SK-N-SH (cell line): ENCODE results near the gene DMD. TPM values are rescaled to one million over a fixed set of nuclear protein-coding genes. Genes with fewer than 3 reads are reported as not detected.

ENCODE experiments used
- CTCF ChIA-PET: fragments of 300-600, 350-600 bp; formaldehyde crosslinking; extraction: SDS; loops from one replicate; lab custom pipeline; 2021; lab: Yijun Ruan, JAX
- POLR2A ChIA-PET: fragments of 350-600 bp; sonication (Branson Sonifier 250); formaldehyde crosslinking; extraction: SDS; loops from one replicate; lab custom pipeline; 2020; ENCODE audit warnings: antibody characterized with exemption, inconsistent platforms; lab: Yijun Ruan, JAX
- DNase-seq: peaks from one replicate; pipeline ENCODE4 v3.0.0; 2012
- H2AFZ ChIP-seq: fragments of 200-600 bp; sonication (generic); 2 replicates; pipeline ENCODE4 v1.8.1; 2016; ENCODE audit warnings: antibody characterized with exemption, mild to moderate bottlenecking, low read depth
- H3F3A ChIP-seq: fragments of 200-600 bp; sonication (generic); replicated peaks from 2 replicates; pipeline ENCODE3; 2016; ENCODE audit warnings: antibody characterized with exemption, mild to moderate bottlenecking; ENCODE audit not compliant: insufficient read depth
- H3K27ac ChIP-seq, 2 experiments: fragments of 200-500 bp in 1 of 2; fragments of 200-600 bp in 1 of 2; sonication (Bioruptor generic) in 1 of 2; sonication (generic), shearing (Covaris generic) in 1 of 2; 2 replicates each; pipeline versions ENCODE4 v1.5.1 to v1.6.1; 2014 to 2016; ENCODE audit warnings: low read depth in 2 of 2, inconsistent platforms in 1 of 2, low read length in 1 of 2, mild to moderate bottlenecking in 1 of 2, mixed read lengths in 1 of 2
- H3K27me3 ChIP-seq: fragments of 200-600 bp; sonication (generic), shearing (Covaris generic); 2 replicates; pipeline ENCODE4 v1.6.1; 2016; ENCODE audit warnings: mixed run types; ENCODE audit not compliant: insufficient read depth
- H3K36me3 ChIP-seq, 2 experiments: fragments of 200-500 bp in 1 of 2; fragments of 200-600 bp in 1 of 2; sonication (Bioruptor generic) in 1 of 2; sonication (generic) in 1 of 2; replicated peaks in 1 of 2; 2 replicates each; pipeline versions ENCODE3 to v1.5.1; 2014 to 2016; ENCODE audit warnings: low read length in 1 of 2, mild to moderate bottlenecking in 1 of 2; ENCODE audit not compliant: insufficient read depth in 2 of 2, control insufficient read depth in 1 of 2
- H3K4me1 ChIP-seq, 2 experiments: fragments of 200-500 bp in 1 of 2; fragments of 200-600 bp in 1 of 2; sonication (Bioruptor generic) in 1 of 2; sonication (generic), shearing (Covaris generic) in 1 of 2; 2 replicates each; pipeline versions ENCODE4 v1.5.1 to v1.6.1; 2014 to 2016; ENCODE audit warnings: low read depth in 1 of 2, low read length in 1 of 2, mixed run types in 1 of 2; ENCODE audit not compliant: insufficient read depth in 2 of 2, control insufficient read depth in 1 of 2
- H3K4me2 ChIP-seq: fragments of 200-600 bp; sonication (generic), shearing (Covaris generic); 2 replicates; pipeline ENCODE4 v1.6.1; 2017; ENCODE audit warnings: mixed run types
- H3K4me3 ChIP-seq, 2 experiments: fragments of 200-500 bp in 1 of 2; fragments of 200-600 bp in 1 of 2; sonication (Bioruptor generic) in 1 of 2; sonication (generic), shearing (Covaris generic) in 1 of 2; 2 replicates each; pipeline versions ENCODE4 v1.5.1 to v1.8.1; 2014 to 2016; ENCODE audit warnings: low read depth in 2 of 2, inconsistent platforms in 1 of 2, low read length in 1 of 2, mild to moderate bottlenecking in 1 of 2, mixed read lengths in 1 of 2, moderate library complexity in 1 of 2
- H3K79me2 ChIP-seq: fragments of 200-600 bp; sonication (generic); 2 replicates; pipeline ENCODE4 v1.8.1; 2017; ENCODE audit warnings: mild to moderate bottlenecking; ENCODE audit not compliant: insufficient read depth
- H3K9ac ChIP-seq: fragments of 200-600 bp; sonication (generic); 2 replicates; pipeline ENCODE4 v1.6.1; 2017; ENCODE audit warnings: mixed run types
- H3K9me2 ChIP-seq: fragments of 200-600 bp; sonication (generic); 2 replicates; pipeline ENCODE4 v1.6.1; 2017; ENCODE audit warnings: mixed run types
- H3K9me3 ChIP-seq: fragments of 200-600 bp; sonication (generic); 2 replicates; pipeline ENCODE4 v1.6.1; 2017; ENCODE audit warnings: mixed run types, mild to moderate bottlenecking, moderate library complexity
- H4K20me1 ChIP-seq: fragments of 200-600 bp; sonication (generic); 2 replicates; pipeline ENCODE4 v1.6.1; 2017; ENCODE audit warnings: mild to moderate bottlenecking, mixed run types; ENCODE audit not compliant: insufficient read depth
- CHD2 ChIP-seq: fragments of 150-350 bp; IDR thresholded peaks from 2 replicates; pipeline ENCODE4 v1.6.1; 2018; ENCODE audit warnings: low read length; ENCODE audit not compliant: partially characterized antibody
- CTCF ChIP-seq: fragments of 200-600 bp; sonication (generic); IDR thresholded peaks from 2 replicates; pipeline ENCODE4 v1.6.1; 2017; ENCODE audit warnings: antibody characterized with exemption, mild to moderate bottlenecking, moderate library complexity
- ELF1 ChIP-seq: IDR thresholded peaks from 2 replicates; pipeline ENCODE4 v1.4.0; 2012
- FOSL2 ChIP-seq: IDR thresholded peaks from 2 replicates; pipeline ENCODE4 v1.4.0; 2012; ENCODE audit warnings: low read depth, mild to moderate bottlenecking, moderate library complexity, borderline replicate concordance
- GATA2 ChIP-seq: sonication (generic); formaldehyde crosslinking; IDR thresholded peaks from 2 replicates; pipeline ENCODE4 v1.5.0; 2020; ENCODE audit warnings: mild to moderate bottlenecking, missing genetic modification reagents
- JUND ChIP-seq: IDR thresholded peaks from 2 replicates; pipeline ENCODE4 v1.4.0; 2012
- MXI1 ChIP-seq: IDR thresholded peaks from 2 replicates; pipeline ENCODE4 v1.6.1; 2012; ENCODE audit warnings: mild to moderate bottlenecking, low read depth, low read length, improper control_type of control experiment
- NRF1 ChIP-seq: IDR thresholded peaks from 2 replicates; pipeline ENCODE4 v1.6.1; 2012; ENCODE audit warnings: low read depth, mild to moderate bottlenecking, low read length
- PBX3 ChIP-seq: IDR thresholded peaks from 2 replicates; pipeline ENCODE4; 2012
- RCOR1 ChIP-seq: fragments of 150-350 bp; IDR thresholded peaks from 2 replicates; pipeline ENCODE4 v1.6.1; 2017; ENCODE audit warnings: antibody characterized with exemption, low read length
- REST ChIP-seq: IDR thresholded peaks from 2 replicates; pipeline ENCODE4 v1.6.1; 2012; ENCODE audit warnings: mild to moderate bottlenecking, low read depth, low read length, moderate library complexity
- SIN3A ChIP-seq: IDR thresholded peaks from 2 replicates; pipeline ENCODE4 v1.6.1; 2012; ENCODE audit warnings: low read depth, mild to moderate bottlenecking, low read length, moderate library complexity, borderline replicate concordance
- TAF1 ChIP-seq: IDR thresholded peaks from 2 replicates; pipeline ENCODE4 v1.6.1; 2012; ENCODE audit warnings: low read depth, mild to moderate bottlenecking, low read length, moderate library complexity, borderline replicate concordance
- TCF12 ChIP-seq: IDR thresholded peaks from 2 replicates; pipeline ENCODE4 v1.4.0; 2012
- TEAD4 ChIP-seq: IDR thresholded peaks from 2 replicates; pipeline ENCODE4 v1.4.0; 2012; ENCODE audit warnings: mild to moderate bottlenecking, borderline replicate concordance; ENCODE audit not compliant: insufficient read depth
- USF1 ChIP-seq: IDR thresholded peaks from 2 replicates; pipeline ENCODE4 v1.4.0; 2012; ENCODE audit warnings: low read depth, borderline replicate concordance
- YY1 ChIP-seq: IDR thresholded peaks from 2 replicates; pipeline ENCODE4 v1.4.0; 2012; ENCODE audit warnings: low read depth, mild to moderate bottlenecking
- ZBTB33 ChIP-seq: IDR thresholded peaks from 2 replicates; pipeline ENCODE4 v1.4.0; 2012; ENCODE audit warnings: low read depth, borderline replicate concordance
- whole genome bisulfite sequencing: methylation state at CpG from one replicate; pipeline ENCODE4 v1.1.6; 2017; ENCODE audit warnings: low lambda C conversion rate; 5-methylcytosine and 5-hydroxymethylcytosine counted together
- polyA plus RNA-seq, 3 experiments: library from polyadenylated mRNA; depleted of rRNA; stranded (reverse); fragments of >200 nt; gene quantifications; 2 replicates each; pipeline ENCODE4 v1.2.3, GENCODE V29; 2012

The DMD gene
- polyA plus RNA-seq, 1 of the 3 experiments (the other 2 are of a cell fraction), result 3.9 TPM

- no peaks in the 10 kb centered on the region for H3F3A ChIP-seq
- no peaks in the 10 kb centered on the region for H3K4me1 ChIP-seq
- H3K4me2 ChIP-seq, result no peak overlapping the region
- CTCF ChIA-PET, result no interaction called here
- H3K9me3 ChIP-seq, result no peaks in the 10 kb centered on the region
- 18% methylated on average over 4 of the region's 4 CpGs for WGBS
- no peak overlapping the region for H3K9ac ChIP-seq
- H2AFZ ChIP-seq, result no peak overlapping the region
- no peaks in the 10 kb centered on the region for H3K9me2 ChIP-seq
- no peak overlapping the region for H3K4me3 ChIP-seq
- POLR2A ChIA-PET, result no interaction called here
- H4K20me1 ChIP-seq, result no peaks in the 10 kb centered on the region
- TF ChIP-seq TEAD4 (no peak), ELF1 (no peak), RCOR1 (no peak), ZBTB33 (no peak), CHD2 (no peak), SIN3A (no peak), PBX3 (no peak), YY1 (no peak), REST (no peak)
- no peaks in the 10 kb centered on the region for H3K27me3 ChIP-seq
- H3K36me3 ChIP-seq, result no peaks in the 10 kb centered on the region
- no peak overlapping the region for H3K27ac ChIP-seq
- no peak for DNase-seq
- H3K79me2 ChIP-seq, result no peaks in the 10 kb centered on the region
Measured at GRCh38 chrX:31838617-31839016, 1372.7 kb downstream of the DMD start.

GRCh38 chrX:31837445-31838049 is 1373.8 kb downstream of the DMD start:
- H3K4me1 ChIP-seq, result no peaks in the 10 kb centered on the region
- H3K27me3 ChIP-seq, result no peaks in the 10 kb centered on the region
- H3K27ac ChIP-seq, result no peak overlapping the region
- 19% methylated on average over 6 of the region's 6 CpGs for WGBS
- H3K36me3 ChIP-seq, result no peaks in the 10 kb centered on the region
- TF ChIP-seq RCOR1 (no peak), MXI1 (no peak), NRF1 (no peak), SIN3A (no peak), TAF1 (no peak), TEAD4 (no peak), USF1 (no peak), FOSL2 (no peak), CTCF (no peak), YY1 (no peak), GATA2 (no peak), TCF12 (no peak), JUND (no peak)
- TF ChIP-seq, all 33 proteins: peak for 0
- no peak overlapping the region for H3K4me3 ChIP-seq
- H3K4me2 ChIP-seq, result no peak overlapping the region
- peak; percentile 12 for DNase-seq
- no peaks in the 10 kb centered on the region for H3K9me3 ChIP-seq
- H4K20me1 ChIP-seq, result no peaks in the 10 kb centered on the region
- H3K79me2 ChIP-seq, result no peaks in the 10 kb centered on the region
- H3K9ac ChIP-seq, result no peak overlapping the region
- no peaks in the 10 kb centered on the region for H3F3A ChIP-seq
- no peak overlapping the region for H2AFZ ChIP-seq
- ChIA-PET POLR2A (no interaction called here), CTCF (interaction anchor here (0.7 kb wide), 1 partner anchor 10 kb away, joined by 3 read pairs; no protein-coding TSS in a partner anchor)
- H3K9me2 ChIP-seq, result no peaks in the 10 kb centered on the region
